ENCODE measurements around the gene RHOBTB1.
"Not testable (repeated sequence)": the region's sequence is repeated elsewhere in the genome, so short reads cannot be mapped to it uniquely, and the experiment has no call there.

The RHOBTB1 gene

DNA sequence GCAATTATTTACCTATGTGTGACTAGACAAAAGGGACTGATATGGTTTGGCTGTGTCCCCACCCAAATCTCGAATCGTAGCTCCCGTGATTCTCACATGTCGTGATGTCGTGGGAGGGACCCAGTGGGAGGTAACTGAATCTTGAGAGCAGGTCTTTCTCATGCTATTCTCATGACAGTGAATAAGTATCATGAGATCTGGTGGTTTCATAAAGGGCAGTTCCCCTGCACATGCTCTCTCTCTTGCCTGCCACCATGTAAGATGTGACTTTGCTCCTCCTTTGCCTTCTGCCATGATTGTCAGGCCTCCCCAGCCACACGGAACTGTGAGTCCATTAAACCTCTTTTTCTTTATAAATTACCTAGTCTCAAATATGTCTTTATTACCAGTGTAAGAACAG lies 37.2 kb downstream of the RHOBTB1 start:
- not testable (repeated sequence) for DNase-seq (ENCODE audit: low read depth in 2 of 2)

DNA sequence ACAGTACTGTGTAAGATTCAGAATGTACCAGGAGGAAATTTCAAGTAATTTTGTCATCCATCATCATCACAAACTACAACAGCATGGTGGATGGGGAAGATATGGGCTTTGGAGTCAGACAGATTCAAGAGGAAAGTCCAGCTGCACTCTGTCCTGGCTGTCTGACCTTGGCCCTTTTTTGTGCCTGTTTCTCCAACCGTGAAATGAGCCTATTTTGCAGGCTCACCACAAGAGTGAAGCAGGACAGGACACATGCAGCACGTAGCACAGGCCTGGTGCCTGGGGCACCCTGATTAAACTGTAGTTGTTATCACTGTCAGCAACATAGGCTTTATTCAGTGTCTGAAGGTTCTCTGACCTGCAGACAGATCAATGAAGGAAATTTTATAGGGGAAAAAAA lies 37.6 kb downstream of the RHOBTB1 start:
- no peak for DNase-seq (ENCODE audit: low read depth in 2 of 2)

DNA sequence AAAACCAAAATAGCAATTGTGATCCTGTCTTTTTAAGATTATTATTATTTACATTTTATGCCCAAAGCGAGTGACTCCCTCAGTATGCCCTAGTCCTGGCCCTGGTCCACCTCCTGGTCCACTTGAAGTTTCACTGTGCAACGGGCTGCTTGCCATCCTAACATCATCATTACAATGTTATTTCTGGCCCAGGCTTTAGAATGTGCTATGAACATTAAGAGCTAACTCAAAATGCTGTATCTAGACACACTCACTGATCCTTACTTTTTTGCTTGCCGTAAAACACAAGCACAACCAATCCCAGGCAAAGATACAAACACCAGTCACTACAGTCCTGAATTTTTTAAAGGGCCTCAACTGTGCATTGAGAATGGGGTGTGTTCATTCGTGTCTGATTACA lies 38.4 kb downstream of the RHOBTB1 start:
- no peak for DNase-seq (ENCODE audit: low read depth in 2 of 2)

DNA sequence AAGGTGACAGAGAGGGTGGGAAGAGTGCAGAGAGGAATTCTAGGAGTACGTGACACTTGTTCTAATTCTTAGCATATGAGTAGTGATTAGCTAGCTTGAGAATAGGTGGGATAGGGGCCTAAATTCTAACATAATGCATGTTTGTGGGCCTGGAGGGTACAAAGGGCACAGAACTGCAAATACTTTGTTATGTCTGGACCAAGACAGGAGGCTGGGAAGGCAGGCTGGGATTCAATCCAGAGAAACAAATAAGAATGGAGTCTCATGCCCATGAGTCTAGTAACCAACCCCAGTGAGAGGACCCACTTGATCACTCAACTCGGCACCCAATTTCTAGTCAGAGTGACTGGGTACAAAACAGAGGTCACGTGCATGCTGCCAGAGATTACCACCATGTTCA lies 40.9 kb downstream of the RHOBTB1 start:
- DNase-seq (ENCODE audit: low read depth in 2 of 2): no peak

DNA sequence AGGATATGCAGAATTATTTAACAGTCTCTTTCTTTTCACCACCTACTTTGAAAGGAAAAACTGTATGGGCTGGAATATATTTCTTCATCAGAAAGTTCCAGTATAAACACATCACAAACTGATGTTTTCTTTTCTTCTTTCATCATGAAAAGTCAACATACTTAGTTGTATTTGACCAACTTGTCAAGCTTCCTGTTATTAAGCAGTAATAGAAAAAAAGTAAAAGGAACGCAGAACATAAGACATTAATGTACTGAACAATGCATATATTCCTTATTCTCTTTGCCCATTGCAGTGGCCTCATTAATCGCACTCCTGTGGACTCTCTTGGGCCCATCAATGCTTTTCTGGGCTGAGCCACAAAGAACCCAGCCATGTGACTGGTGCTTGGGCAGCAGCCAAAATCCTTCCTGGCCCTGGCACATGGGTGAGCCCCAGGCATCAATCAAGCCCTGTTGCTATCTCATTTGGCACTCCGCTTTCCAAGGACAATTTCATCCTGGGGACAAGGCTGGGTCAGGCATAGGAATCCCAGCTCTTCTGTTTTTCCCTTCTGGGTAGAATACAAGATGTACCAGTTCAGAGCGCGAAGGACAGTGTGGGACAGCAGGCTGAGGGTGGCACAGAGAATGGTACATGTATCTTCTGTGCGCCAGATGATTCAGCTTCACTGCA lies 42.3 kb downstream of the RHOBTB1 start:
- no peak for DNase-seq (ENCODE audit: low read depth in 2 of 2)

DNA sequence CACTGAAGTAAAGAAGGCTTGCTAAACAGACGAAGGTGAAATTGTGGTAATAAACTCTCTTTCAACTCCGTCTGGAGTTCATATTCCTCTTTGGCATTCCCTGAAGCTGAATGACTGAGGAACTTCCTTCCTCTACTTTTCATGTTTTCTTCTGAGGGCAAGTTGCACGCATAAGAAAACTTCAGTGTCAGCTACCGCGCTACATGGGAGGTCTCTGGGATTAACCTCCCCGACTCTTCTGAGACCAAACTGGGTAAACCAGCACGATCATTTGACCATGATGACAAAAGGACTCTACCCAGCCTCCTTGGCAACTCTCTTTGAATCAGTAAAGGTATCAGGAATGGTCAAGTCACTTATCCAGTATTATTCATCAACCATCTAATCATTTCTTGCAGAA lies 44.7 kb downstream of the RHOBTB1 start:
- no peak for DNase-seq (ENCODE audit: low read depth in 2 of 2)

DNA sequence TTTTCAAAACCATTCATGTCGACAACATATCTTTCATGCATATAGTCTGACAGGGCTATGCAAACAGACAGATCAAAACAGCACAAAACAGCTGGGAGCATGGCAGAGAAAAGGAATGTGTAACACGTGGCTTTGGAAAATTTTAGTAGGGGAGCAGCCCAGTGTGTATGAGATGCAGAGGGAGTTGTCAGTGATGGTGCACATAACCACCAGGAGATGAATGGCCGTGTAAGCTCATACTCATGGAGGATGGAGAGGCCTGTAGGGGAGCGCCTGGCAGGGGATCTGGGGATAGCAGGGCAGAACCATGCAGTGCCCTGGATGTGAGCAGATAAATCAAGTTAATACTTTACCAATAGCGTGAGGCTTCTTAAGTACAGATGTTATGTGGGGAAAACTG lies 45.7 kb downstream of the RHOBTB1 start:
- no peak for DNase-seq (ENCODE audit: low read depth in 2 of 2)

DNA sequence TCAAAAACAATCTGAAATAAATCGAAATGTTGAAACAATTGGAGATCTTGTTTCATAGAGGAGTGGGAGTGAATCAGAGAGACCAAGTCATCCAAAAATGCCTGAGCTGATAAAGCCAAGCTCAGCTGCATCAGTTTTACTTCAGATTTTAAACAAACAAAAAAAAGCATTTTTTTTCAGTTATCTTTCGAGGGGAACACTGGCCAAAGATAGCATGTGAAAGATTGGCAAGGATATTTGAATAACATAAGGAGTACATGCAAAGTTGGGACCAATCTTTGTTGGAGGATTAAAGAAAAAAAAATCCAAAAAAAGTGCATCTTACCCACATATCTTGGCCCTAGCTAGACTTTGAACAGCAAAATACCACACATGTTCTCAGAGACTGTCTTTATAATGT lies 47.2 kb downstream of the RHOBTB1 start:
- no peak for DNase-seq (ENCODE audit: low read depth in 2 of 2)

DNA sequence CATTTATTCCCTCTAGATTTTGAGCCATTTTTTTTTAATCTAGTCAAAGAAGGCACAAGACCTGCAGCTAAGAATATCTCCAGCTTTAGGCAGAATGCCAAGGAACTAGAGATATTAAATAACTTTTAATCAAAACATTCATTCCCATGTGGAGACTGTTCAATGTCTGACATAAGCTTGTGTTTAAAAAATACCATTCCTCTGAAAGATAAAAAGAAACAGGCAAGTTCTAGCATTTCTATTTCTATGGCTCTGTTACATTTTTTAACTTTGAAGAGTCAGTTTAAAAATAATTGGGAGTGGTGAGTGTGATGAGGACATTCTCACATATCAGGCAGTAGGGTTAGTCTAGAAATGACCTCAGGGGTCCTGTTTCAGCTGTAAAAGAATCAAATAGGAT lies 48.0 kb downstream of the RHOBTB1 start:
- no peak for DNase-seq (ENCODE audit: low read depth in 2 of 2)

DNA sequence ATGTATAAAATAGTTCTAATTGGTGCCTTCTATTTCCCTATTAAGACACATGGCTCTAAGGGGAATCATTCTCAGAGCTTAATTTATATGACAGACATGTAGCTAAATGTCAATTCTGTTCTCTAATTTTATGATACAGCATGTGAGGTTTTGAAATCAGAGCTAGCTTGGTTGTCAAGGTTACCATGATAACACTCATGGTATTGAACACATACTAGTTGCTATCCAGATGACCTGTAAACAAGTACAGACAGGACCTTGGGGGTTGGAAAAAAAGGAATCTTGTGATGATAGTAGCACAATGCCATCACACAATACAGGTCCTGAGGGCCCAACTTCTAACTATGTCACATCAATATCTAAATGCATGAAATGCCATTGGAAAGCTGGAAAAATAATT lies 49.2 kb downstream of the RHOBTB1 start:
- DNase-seq (ENCODE audit: low read depth in 2 of 2): no peak

DNA sequence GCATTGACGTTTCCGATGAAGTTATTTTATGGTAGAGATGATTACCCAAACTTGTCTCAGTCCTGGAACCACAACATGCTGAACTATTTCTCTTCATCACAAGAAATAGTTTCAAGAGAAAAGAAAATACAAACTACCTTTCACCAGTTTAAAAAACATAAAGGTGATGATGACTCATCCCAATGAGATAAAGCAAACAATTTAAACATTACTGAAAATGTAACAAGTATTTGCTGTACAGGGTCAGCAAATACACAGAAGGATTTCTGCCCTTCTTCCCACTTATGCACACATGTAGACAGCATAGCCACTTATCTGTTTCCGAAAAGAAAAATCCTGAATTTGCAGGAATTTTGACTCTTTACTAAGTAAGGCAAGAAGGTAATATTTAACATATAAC lies 50.8 kb downstream of the RHOBTB1 start:
- no peak for DNase-seq (ENCODE audit: low read depth in 2 of 2)

DNA sequence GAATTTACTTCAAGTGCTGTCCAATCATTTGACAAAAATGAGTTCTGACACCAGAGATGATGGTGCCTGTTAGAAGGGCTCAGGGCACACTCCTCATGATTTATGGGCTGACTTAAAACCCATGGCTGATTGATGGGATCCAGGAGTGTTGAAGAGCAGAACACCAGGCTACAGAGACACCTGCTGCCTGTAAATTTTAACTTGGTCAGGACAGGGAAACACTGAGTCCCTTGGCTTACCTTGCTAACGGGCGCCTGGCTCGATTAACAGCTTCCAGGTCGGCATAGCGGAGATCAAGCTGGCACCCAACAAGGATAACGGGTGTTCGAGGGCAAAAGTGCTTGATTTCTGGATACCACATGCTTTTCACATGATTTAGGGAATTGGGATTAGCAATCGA lies 51.4 kb downstream of the RHOBTB1 start:
- DNase-seq (ENCODE audit: low read depth in 2 of 2): no peak

DNA sequence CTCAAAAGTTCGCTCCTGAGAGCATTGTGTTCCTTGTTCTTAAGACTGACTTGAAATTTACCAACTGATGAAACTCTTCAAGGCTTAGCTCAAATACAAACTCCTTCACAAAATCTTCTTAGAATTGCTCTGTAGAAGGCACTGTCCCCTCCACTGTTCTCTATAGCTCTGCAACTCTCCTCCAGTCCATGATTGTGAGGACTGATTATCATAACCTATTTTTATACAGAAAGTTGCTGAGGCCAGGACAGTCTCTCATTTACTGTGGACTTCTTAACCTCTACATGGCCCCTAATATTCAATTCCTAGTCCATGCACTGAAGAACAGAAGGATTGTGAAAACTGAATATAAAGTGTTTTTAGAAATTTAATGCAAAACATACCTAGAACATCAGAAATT lies 53.2 kb downstream of the RHOBTB1 start:
- DNase-seq (ENCODE audit: low read depth in 2 of 2): no peak

DNA sequence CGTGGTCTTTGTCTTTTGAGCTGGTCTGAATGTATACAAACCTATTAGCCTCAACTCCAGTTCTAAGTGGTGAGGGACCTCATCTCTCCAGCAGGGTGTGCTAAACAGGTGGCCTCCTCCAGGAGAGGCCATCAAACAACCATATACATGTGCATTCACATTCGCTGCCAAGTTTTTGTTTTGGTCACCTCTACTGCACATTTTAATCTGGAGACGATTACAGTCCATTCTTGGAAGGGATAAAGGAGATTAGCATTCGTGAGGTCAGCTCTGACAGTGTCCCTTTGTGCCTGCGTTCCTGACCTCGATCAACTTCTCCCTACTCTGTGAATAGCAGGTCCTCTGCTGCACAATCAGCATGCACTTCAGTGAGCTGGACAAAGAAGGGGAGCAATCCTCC lies 60.8 kb downstream of the RHOBTB1 start:
- no peak for DNase-seq (ENCODE audit: low read depth in 2 of 2)

DNA sequence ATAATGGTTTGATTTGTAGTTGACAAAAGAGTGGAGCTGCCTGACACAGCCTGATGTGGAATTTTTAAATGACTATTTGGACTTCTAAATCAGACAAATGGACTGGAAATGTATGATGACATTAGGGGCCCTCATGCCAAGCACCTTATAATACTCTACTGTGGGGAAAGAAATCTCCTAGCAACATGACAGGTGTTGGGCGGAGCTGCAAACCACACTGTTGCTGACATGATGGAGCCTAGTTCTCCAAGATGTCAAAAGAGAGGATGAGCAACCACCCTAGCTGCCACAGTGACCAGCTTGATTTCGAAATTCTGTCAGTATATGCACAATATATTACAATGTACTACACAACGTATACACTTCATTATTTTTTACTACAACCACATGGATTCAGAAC lies 65.8 kb downstream of the RHOBTB1 start:
- no peak for DNase-seq (ENCODE audit: low read depth in 2 of 2)

DNA sequence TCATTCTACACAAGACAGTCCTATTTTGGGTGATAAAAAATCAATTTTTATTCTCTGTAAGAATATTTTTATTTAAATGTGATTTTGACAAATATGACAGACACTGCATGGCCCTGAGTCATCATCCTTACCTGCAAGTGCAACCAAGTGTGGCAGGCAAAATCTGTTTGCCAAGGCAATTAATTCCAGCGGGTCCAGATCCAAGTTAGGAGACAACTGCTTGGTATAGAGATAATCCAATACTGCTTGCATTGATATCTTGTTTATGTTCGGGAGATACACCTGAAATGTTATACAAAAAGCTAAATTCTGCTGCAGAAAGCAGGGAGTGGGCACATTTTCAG lies 66.2 kb downstream of the RHOBTB1 start:
- no peak for DNase-seq (ENCODE audit: low read depth in 2 of 2)

DNA sequence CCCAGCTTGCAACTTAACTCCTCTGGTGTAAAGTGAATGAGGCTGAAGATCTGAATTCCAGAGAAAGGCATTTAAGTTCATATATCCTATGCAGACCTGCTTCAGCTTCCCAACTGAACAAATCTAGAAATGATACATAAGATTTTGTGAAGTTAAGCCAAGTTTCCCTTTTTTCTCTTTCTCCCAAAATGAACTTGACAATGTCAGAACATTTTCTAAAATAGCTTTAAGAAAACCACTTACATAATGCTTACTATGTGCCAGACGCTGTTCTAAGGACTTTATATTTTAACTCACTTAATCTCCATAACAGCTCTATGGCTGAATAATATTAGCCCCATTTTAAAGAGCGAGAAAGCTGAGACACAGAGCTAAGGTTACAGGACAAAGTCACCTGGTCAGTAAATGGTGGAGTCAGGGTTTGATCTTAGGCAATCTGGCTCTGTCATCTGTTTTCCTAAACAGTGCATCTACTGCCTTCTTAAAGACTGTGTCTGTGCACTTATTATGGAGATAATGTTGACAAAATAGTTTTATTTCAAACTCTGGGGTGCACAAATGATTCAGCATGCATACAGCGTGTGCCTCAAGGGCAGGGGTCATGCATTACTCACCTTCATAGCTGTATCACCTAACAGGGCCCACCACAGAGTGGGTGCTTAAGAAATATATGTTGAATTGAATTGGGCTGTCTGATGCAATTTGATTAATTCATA lies 66.8 kb downstream of the RHOBTB1 start:
- DNase-seq (ENCODE audit: low read depth in 2 of 2): no peak

DNA sequence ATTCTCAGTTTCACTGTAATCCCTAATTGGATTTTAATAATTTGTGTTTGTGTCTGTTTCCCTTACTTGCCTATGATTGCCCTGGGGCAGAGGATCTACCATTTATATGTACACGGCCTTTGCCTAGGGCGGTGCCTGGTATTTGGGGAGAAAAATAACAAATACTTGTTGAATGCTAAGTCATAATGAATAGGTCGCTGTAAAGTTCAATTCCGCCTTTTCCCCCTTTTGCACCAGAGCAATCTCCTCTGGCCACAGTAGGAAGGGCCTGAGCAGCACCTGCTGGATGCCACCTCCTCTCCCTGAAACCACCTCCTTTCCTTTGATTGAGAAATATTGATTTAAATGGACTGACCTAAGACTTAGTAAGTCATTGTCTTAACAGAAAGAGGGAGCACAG lies 70.2 kb downstream of the RHOBTB1 start:
- DNase-seq (ENCODE audit: low read depth in 2 of 2): no peak

DNA sequence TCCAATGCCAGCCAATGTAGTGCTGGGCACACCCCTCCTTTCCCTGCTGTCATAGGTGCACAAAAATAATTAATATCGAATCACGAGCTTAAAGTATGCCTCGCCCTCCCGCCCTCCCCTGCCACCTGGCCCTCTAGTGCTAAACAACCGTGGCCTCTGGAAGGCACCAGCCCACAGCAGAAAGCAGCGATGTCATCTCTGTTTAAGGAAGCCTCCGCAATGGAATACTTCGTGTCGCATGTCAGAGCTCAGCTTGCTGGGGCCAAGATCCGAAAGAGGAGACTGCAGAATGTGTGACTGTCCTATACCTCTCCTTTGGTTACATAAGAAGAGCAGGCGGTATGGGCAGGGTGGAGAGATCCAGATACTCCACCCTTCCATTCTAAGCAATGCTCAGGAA lies 71.5 kb downstream of the RHOBTB1 start:
- no peak for DNase-seq (ENCODE audit: low read depth in 2 of 2)

DNA sequence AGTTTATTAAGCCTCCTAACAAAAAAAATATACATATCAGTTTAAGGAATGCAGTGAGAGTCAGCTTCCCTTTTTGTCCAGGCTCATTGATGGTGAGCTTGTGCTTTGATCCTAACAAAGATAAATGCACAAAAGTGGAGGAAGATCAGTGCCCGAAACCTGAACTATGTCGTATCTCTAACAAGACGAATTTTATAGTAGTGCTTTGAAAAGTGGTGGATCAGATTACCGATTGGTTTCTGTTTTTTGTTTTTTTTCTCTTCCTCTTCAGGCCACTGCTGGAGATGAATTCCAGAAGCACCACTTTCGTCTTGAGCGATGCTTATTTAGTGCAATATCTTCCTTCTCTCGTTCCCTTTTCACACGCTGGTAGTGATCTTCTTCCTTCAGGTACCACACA lies 72.8 kb downstream of the RHOBTB1 start:
- DNase-seq (ENCODE audit: low read depth in 2 of 2): no peak

DNA sequence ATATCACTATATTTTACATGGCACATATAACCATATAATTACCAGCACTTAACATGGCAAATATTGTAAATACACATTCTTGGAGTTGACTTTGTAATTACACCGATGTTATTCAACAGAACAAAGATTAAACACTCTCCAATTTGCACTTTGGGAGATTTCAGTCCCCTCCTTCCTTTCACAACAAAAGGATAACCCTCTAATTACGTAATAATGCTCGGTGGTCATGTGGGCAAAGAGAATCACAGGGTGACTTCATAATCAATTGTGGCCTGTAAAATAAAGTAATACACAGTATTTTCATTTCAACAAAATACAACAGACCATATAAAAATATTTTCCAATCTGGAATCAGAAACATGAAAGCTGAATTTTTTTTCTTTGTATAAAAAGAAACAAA lies 73.2 kb downstream of the RHOBTB1 start:
- no peak for DNase-seq (ENCODE audit: low read depth in 2 of 2)

DNA sequence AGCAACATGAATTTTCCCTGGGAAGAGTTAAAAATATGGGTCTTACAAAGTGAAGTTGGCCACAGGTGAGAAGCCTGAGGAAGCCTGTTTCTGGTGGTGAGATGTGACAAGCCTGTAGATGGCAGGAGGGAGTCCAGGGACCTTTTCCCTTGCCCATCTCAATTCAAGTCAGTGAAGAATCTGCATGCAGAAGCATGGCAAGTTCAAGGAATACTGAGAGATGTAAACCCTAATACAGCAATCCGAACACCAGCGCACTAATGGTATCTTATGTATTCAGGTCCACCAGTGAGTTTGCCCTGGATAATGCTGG lies 73.6 kb downstream of the RHOBTB1 start:
- no peak for DNase-seq (ENCODE audit: low read depth in 2 of 2)

DNA sequence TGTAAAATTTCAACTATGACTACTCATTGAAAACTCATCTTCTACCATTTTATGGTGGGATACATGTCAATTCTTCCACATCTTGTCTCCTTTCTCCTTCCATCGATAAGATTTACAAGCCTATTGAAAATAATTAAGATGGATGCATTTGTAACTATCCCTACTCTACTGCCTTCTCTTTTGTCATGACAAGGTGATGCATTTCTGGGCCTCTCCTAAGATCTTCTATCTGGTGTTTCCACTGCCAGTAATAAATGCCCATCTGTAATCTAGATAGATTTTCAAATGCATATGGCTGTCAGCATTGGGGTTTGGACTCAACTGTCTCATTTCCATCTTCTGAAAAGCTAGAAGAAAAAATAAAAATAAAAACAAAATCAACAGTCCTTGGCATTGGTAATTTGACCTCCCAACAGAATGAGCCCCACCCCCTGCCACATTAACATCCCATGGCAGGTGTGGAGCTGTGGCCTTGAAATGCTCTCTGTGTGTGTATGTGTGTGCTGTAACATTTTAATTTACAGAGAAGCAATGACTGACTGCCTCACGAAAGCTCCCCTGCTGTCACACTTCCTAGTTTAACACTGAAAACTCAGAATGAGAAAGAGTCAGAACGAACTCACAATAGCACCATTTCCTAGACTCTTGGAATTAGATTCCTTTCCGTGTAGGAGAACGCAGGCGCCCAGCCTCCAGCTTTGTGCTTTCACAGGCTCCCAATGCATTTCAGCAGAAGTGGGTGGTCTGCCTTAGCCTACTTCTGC lies 74.2 kb downstream of the RHOBTB1 start:
- no peak for DNase-seq (ENCODE audit: low read depth in 2 of 2)
